PC-3 (cell line): ENCODE results near the gene CNTNAP2. TPM values are rescaled to one million over a fixed set of nuclear protein-coding genes. Genes with fewer than 3 reads are reported as not detected.
A peak's percentile ranks its signal among the peaks of the same experiment; 100 is the strongest.

Experiments used
- ATAC-seq: fragments of 200-7000 bp; cut with Tn5 transposase; 2 replicates; pipeline ENCODE4 v1.9.1; 2020; ENCODE audit warnings: mild to moderate bottlenecking, moderate library complexity
- BruUV-seq: library from RNA; stranded (reverse); fragments of 400-500 nt; replicated peaks from 2 replicates; lab custom pipeline; 2021; lab: Mats Ljungman, UMichigan
- CTCF ChIA-PET: fragments of 300-600 bp; sonication (Branson Sonifier 250); formaldehyde crosslinking; loops from one replicate; lab custom pipeline; 2022; ENCODE audit warnings: antibody characterized with exemption; lab: Charles Lee
- POLR2A ChIA-PET: fragments of 300-600 bp; sonication (Branson Sonifier 250); formaldehyde crosslinking; loops from one replicate; lab custom pipeline; 2022; ENCODE audit warnings: antibody characterized with exemption; ENCODE audit not compliant: unreplicated experiment; lab: Charles Lee
- DNase-seq: peaks from one replicate; pipeline ENCODE4 v3.0.0-alpha.2; 2015
- H2AFZ ChIP-seq: fragments of 300-600 bp; sonication (generic); 2 replicates; pipeline ENCODE4 v1.6.0; 2016; ENCODE audit warnings: antibody characterized with exemption, low read length
- H3F3A ChIP-seq: fragments of 300-600 bp; sonication (generic); one replicate; pipeline ENCODE4 v1.6.0; 2017; ENCODE audit warnings: antibody characterized with exemption, low read length, control low read depth, mild to moderate bottlenecking; ENCODE audit not compliant: unreplicated experiment
- H3K27ac ChIP-seq: fragments of 300-600 bp; sonication (generic); 2 replicates; pipeline ENCODE4 v1.5.1; 2016; ENCODE audit warnings: mild to moderate bottlenecking, low read length
- H3K27me3 ChIP-seq: fragments of 300-600 bp; sonication (generic); 2 replicates; pipeline ENCODE4 v1.6.1; 2016; ENCODE audit warnings: low read length, mixed read lengths
- H3K36me3 ChIP-seq: fragments of 300-600 bp; sonication (generic); 2 replicates; pipeline ENCODE4 v1.6.1; 2016; ENCODE audit warnings: low read depth, mixed run types, low read length, mixed read lengths
- H3K4me1 ChIP-seq: fragments of 300-600 bp; sonication (generic); 2 replicates; pipeline ENCODE4 v1.5.1; 2016; ENCODE audit warnings: low read length; ENCODE audit not compliant: insufficient read depth
- H3K4me2 ChIP-seq: fragments of 300-600 bp; sonication (generic); 2 replicates; pipeline ENCODE4 v1.6.0; 2016; ENCODE audit warnings: low read length
- H3K4me3 ChIP-seq: fragments of 300-600 bp; sonication (generic); 2 replicates; pipeline ENCODE4 v1.5.1; 2016; ENCODE audit warnings: mild to moderate bottlenecking, low read length, mixed read lengths
- H3K79me2 ChIP-seq: fragments of 300-600 bp; sonication (generic); 2 replicates; pipeline ENCODE4 v1.6.1; 2017; ENCODE audit warnings: low read length, mixed read lengths
- H3K9ac ChIP-seq: fragments of 300-600 bp; sonication (generic); 2 replicates; pipeline ENCODE4 v1.6.0; 2016; ENCODE audit warnings: mild to moderate bottlenecking, low read length
- H3K9me2 ChIP-seq: fragments of 300-600 bp; sonication (generic); replicated peaks from 2 replicates; pipeline ENCODE4 v1.6.1; 2016; ENCODE audit warnings: mixed run types, low read length, mixed read lengths
- H3K9me3 ChIP-seq: fragments of 300-600 bp; sonication (generic); 2 replicates; pipeline ENCODE4 v1.6.1; 2016; ENCODE audit warnings: low read length, mixed read lengths
- H4K20me1 ChIP-seq: fragments of 300-600 bp; sonication (generic); 2 replicates; pipeline ENCODE4 v1.6.1; 2016; ENCODE audit warnings: low read length, mixed read lengths
- EZH2 ChIP-seq: fragments of 300-600 bp; sonication (generic); IDR thresholded peaks from one replicate; pipeline ENCODE4 v1.6.1; 2017; ENCODE audit warnings: antibody characterized with exemption, mild to moderate bottlenecking, low read length; ENCODE audit not compliant: unreplicated experiment
- EZH2phosphoT487 ChIP-seq: fragments of 300-600 bp; sonication (generic); IDR thresholded peaks from 2 replicates; pipeline ENCODE4 v1.6.1; 2018; ENCODE audit warnings: mild to moderate bottlenecking, antibody characterized with exemption, low read length, borderline replicate concordance
- intact Hi-C: fragments of 100-400 bp; cut with micrococcal nuclease; formaldehyde crosslinking; loops from 2 replicates; pipeline ENCODE4 v1.9.0; 2023
- total RNA-seq: library from RNA; depleted of rRNA; stranded (reverse); fragments of >200 nt; gene quantifications from 2 replicates; pipeline ENCODE4 v1.2.3, GENCODE V29; 2014
- TF ChIP-seq, protein P1 (sequence below): fragments of 300-600 bp; sonication (generic); conservative IDR thresholded peaks from 2 replicates; pipeline ENCODE4 v1.5.1; 2017; ENCODE audit warnings: antibody characterized with exemption, low read depth, mild to moderate bottlenecking, low read length

The CNTNAP2 gene
- total RNA-seq, 1 experiment from 2014 or later, result 1.5 TPM

DNA sequence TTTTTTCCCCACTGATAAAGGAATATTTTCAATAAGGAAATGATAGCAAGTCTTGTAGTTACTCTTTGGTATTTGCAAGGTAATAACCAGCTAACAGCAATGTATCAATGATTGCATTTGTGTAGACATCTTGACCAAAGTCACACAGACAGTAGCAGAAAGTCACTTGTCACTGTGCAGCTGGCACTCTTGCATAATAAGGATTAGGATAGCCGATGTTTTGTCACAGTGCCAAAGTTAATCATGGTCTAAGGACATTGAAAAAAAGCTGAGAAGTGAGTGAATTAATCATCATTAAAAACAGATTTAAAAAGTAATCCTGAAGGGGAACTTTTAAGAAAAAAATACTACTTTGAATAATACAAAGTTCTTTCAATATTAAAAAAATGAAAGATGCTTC, 1639.7 kb downstream of the CNTNAP2 start:
- TF ChIP-seq EZH2 (no peak), EZH2phosphoT487 (no peak)
- TF ChIP-seq, protein P1, sequence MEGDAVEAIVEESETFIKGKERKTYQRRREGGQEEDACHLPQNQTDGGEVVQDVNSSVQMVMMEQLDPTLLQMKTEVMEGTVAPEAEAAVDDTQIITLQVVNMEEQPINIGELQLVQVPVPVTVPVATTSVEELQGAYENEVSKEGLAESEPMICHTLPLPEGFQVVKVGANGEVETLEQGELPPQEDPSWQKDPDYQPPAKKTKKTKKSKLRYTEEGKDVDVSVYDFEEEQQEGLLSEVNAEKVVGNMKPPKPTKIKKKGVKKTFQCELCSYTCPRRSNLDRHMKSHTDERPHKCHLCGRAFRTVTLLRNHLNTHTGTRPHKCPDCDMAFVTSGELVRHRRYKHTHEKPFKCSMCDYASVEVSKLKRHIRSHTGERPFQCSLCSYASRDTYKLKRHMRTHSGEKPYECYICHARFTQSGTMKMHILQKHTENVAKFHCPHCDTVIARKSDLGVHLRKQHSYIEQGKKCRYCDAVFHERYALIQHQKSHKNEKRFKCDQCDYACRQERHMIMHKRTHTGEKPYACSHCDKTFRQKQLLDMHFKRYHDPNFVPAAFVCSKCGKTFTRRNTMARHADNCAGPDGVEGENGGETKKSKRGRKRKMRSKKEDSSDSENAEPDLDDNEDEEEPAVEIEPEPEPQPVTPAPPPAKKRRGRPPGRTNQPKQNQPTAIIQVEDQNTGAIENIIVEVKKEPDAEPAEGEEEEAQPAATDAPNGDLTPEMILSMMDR, result no peak
- H3F3A ChIP-seq, result no peaks in the 10 kb centered on the region
- no peak overlapping the region for H3K4me3 ChIP-seq
- intact Hi-C loops, result no loop called here
- H3K9me3 ChIP-seq, result no peaks in the 10 kb centered on the region
- H3K4me1 ChIP-seq, result no peaks in the 10 kb centered on the region
- no peaks in the 10 kb centered on the region for H3K27me3 ChIP-seq
- H2AFZ ChIP-seq, result no peak overlapping the region
- CTCF ChIA-PET, result no interaction called here
- no peaks in the 10 kb centered on the region for H3K79me2 ChIP-seq
- no peak overlapping the region for H3K9ac ChIP-seq
- POLR2A ChIA-PET, result no interaction called here
- DNase-seq, result no peak
- H3K36me3 ChIP-seq, result no peaks in the 10 kb centered on the region
- no peaks in the 10 kb centered on the region for H4K20me1 ChIP-seq
- no peaks in the 10 kb centered on the region for H3K9me2 ChIP-seq
- no peak for ATAC-seq
- no peak overlapping the region for H3K27ac ChIP-seq
- BruUV-seq, result no TSS peak
- H3K4me2 ChIP-seq, result no peak overlapping the region

DNA sequence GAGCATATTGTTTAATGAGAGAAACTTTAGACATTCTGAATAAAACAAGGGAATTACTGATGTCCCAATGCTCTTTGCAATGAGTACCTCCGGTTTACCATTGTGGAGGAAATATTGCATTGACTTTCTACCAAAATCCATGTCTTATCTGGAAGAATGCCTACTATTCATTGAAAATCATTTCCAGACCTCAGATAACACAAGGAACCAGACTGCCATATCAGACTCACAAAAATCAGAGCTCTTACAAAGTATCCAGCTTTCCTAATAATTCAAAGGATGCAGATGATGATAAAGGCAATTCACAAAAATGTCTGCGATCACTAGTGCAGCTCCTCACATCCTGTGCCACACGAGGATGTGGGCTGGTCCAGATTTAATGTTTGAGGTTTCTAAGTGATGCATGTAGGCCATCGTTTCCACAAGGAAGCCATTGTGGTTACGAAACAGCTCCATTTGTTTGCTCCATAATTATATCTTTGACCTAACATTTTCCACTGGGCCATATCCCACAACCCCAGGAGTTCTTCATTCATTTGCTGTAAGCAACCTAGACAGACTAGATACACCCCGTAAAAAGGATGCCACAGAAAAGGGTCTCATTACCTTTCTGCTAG, 1642.8 kb downstream of the CNTNAP2 start:
- POLR2A ChIA-PET, result interaction anchor here (0.7 kb wide), 1 partner anchor 321 kb away, joined by 4 read pairs; no protein-coding TSS in a partner anchor
- DNase-seq, result no peak
- no peak for ATAC-seq
- no peaks in the 10 kb centered on the region for H3K4me1 ChIP-seq
- intact Hi-C loops, result no loop called here
- H3K4me3 ChIP-seq, result no peak overlapping the region
- no peaks in the 10 kb centered on the region for H3K36me3 ChIP-seq
- H3F3A ChIP-seq, result no peaks in the 10 kb centered on the region
- CTCF ChIA-PET, result no interaction called here
- H3K9ac ChIP-seq, result no peak overlapping the region
- H2AFZ ChIP-seq, result no peak overlapping the region
- no peaks in the 10 kb centered on the region for H3K27me3 ChIP-seq
- no TSS peak for BruUV-seq
- TF ChIP-seq, protein P1, result no peak
- TF ChIP-seq EZH2 (no peak), EZH2phosphoT487 (no peak)
- H3K4me2 ChIP-seq, result no peak overlapping the region
- no peaks in the 10 kb centered on the region for H3K79me2 ChIP-seq
- no peaks in the 10 kb centered on the region for H3K9me2 ChIP-seq
- H3K9me3 ChIP-seq, result no peaks in the 10 kb centered on the region
- H3K27ac ChIP-seq, result no peak overlapping the region
- H4K20me1 ChIP-seq, result no peaks in the 10 kb centered on the region

DNA sequence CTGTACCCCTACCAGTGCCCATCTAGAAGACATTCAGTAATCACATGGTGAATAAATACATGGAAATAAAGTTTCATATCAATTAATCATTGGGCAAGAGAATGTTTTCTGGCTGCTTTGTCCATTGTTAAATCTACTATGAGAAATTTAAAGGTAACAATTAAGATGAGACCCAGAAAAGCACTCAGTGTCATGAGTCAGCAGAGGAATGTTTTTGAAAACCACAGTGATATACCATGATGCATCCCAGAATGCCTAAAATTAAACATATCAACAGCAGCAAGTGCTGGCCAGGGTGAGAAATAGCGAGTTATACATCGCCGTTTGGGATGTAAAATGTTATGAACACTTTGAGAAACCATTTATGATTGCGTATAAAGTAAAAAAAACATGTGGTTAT, 1648.7 kb downstream of the CNTNAP2 start:
- Histone ChIP-seq H3K27me3 (no peaks in the 10 kb centered on the region), H3K4me1 (peaks cover 10% of the 10 kb centered on the region), H3K36me3 (no peaks in the 10 kb centered on the region), H3K9me3 (no peaks in the 10 kb centered on the region), H2AFZ (no peak overlapping the region), H3K79me2 (no peaks in the 10 kb centered on the region), H3K4me3 (no peak overlapping the region), H3K4me2 (no peak overlapping the region), H3K9ac (no peak overlapping the region), H3F3A (no peaks in the 10 kb centered on the region), H4K20me1 (no peaks in the 10 kb centered on the region), H3K27ac (no peak overlapping the region), H3K9me2 (no peaks in the 10 kb centered on the region)
- no TSS peak for BruUV-seq
- DNase-seq (peak; percentile 16), ATAC-seq (peak; percentile 27; the same call in 1 of the 2 replicates)
- ChIA-PET CTCF (no interaction called here), POLR2A (no interaction called here)
- intact Hi-C loops, result no loop called here
- TF ChIP-seq EZH2phosphoT487, result no peak
- no peak for TF ChIP-seq EZH2
- TF ChIP-seq, protein P1, result no peak
